ENCODE measurements around the gene HCCS. TPM values are rescaled to one million over a fixed set of nuclear protein-coding genes. Genes with fewer than 3 reads are reported as not detected.

The HCCS gene
- total and polyA plus RNA-seq, 2 experiments from 2014 or later: 18.6 to 27.7 TPM

DNA sequence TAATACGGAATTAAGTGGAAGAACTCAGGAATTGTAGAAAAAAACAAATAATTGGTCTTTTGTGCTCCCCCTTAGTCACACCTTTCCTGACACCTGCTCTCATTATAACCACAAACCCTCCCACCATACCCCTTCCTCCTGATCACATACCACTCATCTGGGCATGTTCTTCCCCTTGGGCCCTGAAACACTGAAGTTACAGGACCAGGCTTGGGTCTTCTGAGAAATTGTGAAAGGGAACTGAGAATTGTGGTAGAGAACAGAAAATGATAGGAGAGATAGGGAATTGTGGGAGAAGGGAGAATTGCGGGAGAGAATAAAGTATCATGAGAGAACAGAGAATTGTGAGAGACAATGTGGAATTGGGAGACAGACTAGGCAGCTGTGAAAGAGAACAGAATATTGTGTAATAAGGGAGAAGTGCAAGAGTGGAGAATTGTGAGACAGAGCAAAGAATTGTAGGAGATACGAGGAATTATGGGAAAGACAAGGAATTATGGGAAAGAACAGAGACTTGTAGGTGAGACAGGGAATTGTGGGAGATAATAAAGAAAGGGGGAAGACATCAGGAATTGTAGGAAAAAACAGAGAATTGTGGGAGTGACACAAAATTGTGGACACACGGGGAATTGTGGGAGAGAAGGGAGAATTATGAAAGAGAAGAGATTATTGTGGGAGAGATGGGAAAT, 2.7 kb upstream of the HCCS start:
- no peaks in the 10 kb centered on the region for H3F3A ChIP-seq (replicated peaks; ENCODE audit: low read depth)
- no peaks in the 10 kb centered on the region for H3K9me2 ChIP-seq (ENCODE audit: insufficient read depth)
- no peaks in the 10 kb centered on the region for H3K9me3 Mint-ChIP-seq
- H3K4me1 Mint-ChIP-seq: no peaks in the 10 kb centered on the region
- H3K36me3 ChIP-seq (ENCODE audit: insufficient read depth): no peaks in the 10 kb centered on the region
- H3K4me2 ChIP-seq: no peak overlapping the region
- H3K36me3 Mint-ChIP-seq (ENCODE audit: low read depth): peaks cover under 1% of the 10 kb centered on the region; the same call in 1 of the 3 replicates
- H3K4me3 ChIP-seq: no peak overlapping the region
- no peaks in the 10 kb centered on the region for H3K4me1 ChIP-seq (ENCODE audit: insufficient read depth)
- H3K4me3 Mint-ChIP-seq: no peak overlapping the region
- no peaks in the 10 kb centered on the region for H3K27me3 ChIP-seq (ENCODE audit: insufficient read depth)
- H3K27ac Mint-ChIP-seq: no peak overlapping the region
- H3K27me3 Mint-ChIP-seq (ENCODE audit: insufficient read depth, low read depth, poor library complexity): no peaks in the 10 kb centered on the region
- no peak overlapping the region for H2AFZ ChIP-seq
- ATAC-seq (no peak), DNase-seq (ENCODE audit: low spot score) (no peak)
- H3K27ac ChIP-seq (ENCODE audit: low read depth): no peak overlapping the region
- TF ChIP-seq, protein P1, sequence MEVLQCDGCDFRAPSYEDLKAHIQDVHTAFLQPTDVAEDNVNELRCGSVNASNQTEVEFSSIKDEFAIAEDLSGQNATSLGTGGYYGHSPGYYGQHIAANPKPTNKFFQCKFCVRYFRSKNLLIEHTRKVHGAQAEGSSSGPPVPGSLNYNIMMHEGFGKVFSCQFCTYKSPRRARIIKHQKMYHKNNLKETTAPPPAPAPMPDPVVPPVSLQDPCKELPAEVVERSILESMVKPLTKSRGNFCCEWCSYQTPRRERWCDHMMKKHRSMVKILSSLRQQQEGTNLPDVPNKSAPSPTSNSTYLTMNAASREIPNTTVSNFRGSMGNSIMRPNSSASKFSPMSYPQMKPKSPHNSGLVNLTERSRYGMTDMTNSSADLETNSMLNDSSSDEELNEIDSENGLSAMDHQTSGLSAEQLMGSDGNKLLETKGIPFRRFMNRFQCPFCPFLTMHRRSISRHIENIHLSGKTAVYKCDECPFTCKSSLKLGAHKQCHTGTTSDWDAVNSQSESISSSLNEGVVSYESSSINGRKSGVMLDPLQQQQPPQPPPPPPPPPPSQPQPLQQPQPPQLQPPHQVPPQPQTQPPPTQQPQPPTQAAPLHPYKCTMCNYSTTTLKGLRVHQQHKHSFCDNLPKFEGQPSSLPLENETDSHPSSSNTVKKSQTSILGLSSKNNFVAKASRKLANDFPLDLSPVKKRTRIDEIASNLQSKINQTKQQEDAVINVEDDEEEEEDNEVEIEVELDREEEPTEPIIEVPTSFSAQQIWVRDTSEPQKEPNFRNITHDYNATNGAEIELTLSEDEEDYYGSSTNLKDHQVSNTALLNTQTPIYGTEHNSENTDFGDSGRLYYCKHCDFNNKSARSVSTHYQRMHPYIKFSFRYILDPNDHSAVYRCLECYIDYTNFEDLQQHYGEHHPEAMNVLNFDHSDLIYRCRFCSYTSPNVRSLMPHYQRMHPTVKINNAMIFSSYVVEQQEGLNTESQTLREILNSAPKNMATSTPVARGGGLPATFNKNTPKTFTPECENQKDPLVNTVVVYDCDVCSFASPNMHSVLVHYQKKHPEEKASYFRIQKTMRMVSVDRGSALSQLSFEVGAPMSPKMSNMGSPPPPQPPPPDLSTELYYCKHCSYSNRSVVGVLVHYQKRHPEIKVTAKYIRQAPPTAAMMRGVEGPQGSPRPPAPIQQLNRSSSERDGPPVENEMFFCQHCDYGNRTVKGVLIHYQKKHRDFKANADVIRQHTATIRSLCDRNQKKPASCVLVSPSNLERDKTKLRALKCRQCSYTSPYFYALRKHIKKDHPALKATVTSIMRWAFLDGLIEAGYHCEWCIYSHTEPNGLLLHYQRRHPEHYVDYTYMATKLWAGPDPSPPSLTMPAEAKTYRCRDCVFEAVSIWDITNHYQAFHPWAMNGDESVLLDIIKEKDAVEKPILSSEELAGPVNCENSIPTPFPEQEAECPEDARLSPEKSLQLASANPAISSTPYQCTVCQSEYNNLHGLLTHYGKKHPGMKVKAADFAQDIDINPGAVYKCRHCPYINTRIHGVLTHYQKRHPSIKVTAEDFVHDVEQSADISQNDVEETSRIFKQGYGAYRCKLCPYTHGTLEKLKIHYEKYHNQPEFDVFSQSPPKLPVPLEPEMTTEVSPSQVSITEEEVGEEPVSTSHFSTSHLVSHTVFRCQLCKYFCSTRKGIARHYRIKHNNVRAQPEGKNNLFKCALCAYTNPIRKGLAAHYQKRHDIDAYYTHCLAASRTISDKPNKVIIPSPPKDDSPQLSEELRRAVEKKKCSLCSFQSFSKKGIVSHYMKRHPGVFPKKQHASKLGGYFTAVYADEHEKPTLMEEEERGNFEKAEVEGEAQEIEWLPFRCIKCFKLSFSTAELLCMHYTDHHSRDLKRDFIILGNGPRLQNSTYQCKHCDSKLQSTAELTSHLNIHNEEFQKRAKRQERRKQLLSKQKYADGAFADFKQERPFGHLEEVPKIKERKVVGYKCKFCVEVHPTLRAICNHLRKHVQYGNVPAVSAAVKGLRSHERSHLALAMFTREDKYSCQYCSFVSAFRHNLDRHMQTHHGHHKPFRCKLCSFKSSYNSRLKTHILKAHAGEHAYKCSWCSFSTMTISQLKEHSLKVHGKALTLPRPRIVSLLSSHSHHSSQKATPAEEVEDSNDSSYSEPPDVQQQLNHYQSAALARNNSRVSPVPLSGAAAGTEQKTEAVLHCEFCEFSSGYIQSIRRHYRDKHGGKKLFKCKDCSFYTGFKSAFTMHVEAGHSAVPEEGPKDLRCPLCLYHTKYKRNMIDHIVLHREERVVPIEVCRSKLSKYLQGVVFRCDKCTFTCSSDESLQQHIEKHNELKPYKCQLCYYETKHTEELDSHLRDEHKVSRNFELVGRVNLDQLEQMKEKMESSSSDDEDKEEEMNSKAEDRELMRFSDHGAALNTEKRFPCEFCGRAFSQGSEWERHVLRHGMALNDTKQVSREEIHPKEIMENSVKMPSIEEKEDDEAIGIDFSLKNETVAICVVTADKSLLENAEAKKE (CRISPR knock-in tag; IDR thresholded peaks at IDR 0.05): no peak
- TF ChIP-seq EZH2 (IDR thresholded peaks at IDR 0.05; ENCODE audit: low read depth, unreplicated experiment) (no peak), ZNF331 (CRISPR knock-in tag; IDR thresholded peaks at IDR 0.05; ENCODE audit: low read depth) (no peak), EZH2phosphoT487 (IDR thresholded peaks at IDR 0.05; ENCODE audit: unreplicated experiment) (no peak), ZNF114 (CRISPR knock-in tag; IDR thresholded peaks at IDR 0.05) (no peak), CREB1 (CRISPR knock-in tag; IDR thresholded peaks at IDR 0.05; ENCODE audit: low read depth) (no peak), JUNB (IDR thresholded peaks at IDR 0.05; ENCODE audit: unreplicated experiment) (no peak), STAT1 (IDR thresholded peaks at IDR 0.05; ENCODE audit: unreplicated experiment) (no peak), POLR2AphosphoS5 (IDR thresholded peaks at IDR 0.05; ENCODE audit: low read depth) (no peak), NANOG (IDR thresholded peaks at IDR 0.05; ENCODE audit: borderline replicate concordance) (no peak)
- TF ChIP-seq, protein P2, sequence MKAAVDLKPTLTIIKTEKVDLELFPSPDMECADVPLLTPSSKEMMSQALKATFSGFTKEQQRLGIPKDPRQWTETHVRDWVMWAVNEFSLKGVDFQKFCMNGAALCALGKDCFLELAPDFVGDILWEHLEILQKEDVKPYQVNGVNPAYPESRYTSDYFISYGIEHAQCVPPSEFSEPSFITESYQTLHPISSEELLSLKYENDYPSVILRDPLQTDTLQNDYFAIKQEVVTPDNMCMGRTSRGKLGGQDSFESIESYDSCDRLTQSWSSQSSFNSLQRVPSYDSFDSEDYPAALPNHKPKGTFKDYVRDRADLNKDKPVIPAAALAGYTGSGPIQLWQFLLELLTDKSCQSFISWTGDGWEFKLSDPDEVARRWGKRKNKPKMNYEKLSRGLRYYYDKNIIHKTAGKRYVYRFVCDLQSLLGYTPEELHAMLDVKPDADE (IDR thresholded peaks at IDR 0.05): no peak
- TF ChIP-seq, protein P3, sequence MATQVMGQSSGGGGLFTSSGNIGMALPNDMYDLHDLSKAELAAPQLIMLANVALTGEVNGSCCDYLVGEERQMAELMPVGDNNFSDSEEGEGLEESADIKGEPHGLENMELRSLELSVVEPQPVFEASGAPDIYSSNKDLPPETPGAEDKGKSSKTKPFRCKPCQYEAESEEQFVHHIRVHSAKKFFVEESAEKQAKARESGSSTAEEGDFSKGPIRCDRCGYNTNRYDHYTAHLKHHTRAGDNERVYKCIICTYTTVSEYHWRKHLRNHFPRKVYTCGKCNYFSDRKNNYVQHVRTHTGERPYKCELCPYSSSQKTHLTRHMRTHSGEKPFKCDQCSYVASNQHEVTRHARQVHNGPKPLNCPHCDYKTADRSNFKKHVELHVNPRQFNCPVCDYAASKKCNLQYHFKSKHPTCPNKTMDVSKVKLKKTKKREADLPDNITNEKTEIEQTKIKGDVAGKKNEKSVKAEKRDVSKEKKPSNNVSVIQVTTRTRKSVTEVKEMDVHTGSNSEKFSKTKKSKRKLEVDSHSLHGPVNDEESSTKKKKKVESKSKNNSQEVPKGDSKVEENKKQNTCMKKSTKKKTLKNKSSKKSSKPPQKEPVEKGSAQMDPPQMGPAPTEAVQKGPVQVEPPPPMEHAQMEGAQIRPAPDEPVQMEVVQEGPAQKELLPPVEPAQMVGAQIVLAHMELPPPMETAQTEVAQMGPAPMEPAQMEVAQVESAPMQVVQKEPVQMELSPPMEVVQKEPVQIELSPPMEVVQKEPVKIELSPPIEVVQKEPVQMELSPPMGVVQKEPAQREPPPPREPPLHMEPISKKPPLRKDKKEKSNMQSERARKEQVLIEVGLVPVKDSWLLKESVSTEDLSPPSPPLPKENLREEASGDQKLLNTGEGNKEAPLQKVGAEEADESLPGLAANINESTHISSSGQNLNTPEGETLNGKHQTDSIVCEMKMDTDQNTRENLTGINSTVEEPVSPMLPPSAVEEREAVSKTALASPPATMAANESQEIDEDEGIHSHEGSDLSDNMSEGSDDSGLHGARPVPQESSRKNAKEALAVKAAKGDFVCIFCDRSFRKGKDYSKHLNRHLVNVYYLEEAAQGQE (IDR thresholded peaks at IDR 0.05; ENCODE audit: unreplicated experiment): no peak
- TF ChIP-seq, protein P4, sequence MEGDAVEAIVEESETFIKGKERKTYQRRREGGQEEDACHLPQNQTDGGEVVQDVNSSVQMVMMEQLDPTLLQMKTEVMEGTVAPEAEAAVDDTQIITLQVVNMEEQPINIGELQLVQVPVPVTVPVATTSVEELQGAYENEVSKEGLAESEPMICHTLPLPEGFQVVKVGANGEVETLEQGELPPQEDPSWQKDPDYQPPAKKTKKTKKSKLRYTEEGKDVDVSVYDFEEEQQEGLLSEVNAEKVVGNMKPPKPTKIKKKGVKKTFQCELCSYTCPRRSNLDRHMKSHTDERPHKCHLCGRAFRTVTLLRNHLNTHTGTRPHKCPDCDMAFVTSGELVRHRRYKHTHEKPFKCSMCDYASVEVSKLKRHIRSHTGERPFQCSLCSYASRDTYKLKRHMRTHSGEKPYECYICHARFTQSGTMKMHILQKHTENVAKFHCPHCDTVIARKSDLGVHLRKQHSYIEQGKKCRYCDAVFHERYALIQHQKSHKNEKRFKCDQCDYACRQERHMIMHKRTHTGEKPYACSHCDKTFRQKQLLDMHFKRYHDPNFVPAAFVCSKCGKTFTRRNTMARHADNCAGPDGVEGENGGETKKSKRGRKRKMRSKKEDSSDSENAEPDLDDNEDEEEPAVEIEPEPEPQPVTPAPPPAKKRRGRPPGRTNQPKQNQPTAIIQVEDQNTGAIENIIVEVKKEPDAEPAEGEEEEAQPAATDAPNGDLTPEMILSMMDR (conservative IDR thresholded peaks at IDR 0.05; ENCODE audit: low read depth in 2 of 2): no peak
- H4K20me1 ChIP-seq (replicated peaks; ENCODE audit: insufficient read depth): no peaks in the 10 kb centered on the region
- H3K79me2 ChIP-seq (replicated peaks; ENCODE audit: insufficient read depth): peaks cover 20% of the 10 kb centered on the region

All from GM23338 (cell line).